SK-N-DZ (cell line): ENCODE results near the gene USE1.

ENCODE experiments used
- DNase-seq: peaks from one replicate; pipeline ENCODE4 v3.0.0-alpha.2; 2015; ENCODE audit warnings: low spot score

USE1 gene

DNA sequence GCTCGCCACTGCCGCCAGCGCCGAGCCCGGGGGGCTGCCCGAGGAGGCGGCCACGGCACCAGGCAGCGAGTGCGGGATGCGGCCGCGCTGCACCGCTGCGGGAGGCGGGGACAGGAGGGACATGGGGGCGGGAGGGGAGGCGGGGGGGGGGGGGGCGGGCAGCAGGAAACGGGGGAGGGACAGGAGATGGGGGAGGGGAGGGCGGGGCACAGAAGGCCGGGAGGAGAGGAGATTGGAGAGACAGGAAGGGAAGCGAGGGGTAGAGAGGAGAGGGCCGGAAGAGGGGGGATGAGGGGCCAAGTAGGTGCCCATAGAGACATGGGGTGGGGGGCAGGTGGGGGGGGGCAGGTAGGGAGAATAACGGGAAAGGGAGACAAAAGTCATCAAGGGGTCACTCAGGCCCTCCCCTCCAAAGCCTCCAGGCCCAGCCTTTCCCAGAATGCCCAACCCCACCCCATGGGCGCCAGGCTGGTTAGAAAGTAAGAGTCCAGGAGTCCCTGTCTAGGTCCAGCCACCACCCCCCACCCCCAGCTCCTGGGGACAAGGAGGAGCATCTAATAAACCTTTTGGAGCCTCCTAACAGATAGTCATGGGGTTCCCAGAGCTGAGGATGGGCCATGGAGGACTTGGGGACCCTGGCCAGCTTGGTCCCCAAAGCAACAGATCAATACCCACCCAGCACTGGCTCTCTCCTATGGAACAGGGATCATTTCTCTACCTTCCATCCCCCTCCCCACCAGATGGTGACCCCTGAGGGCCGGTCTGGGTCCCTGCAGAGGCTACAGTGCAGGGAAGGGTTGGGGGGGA lies 21.0 kb downstream of the USE1 start:
- DNase-seq, result no peak

GRCh38 chr19:17236811-17237543 lies 21.8 kb downstream of the USE1 start:
- DNase-seq, result no peak

DNA sequence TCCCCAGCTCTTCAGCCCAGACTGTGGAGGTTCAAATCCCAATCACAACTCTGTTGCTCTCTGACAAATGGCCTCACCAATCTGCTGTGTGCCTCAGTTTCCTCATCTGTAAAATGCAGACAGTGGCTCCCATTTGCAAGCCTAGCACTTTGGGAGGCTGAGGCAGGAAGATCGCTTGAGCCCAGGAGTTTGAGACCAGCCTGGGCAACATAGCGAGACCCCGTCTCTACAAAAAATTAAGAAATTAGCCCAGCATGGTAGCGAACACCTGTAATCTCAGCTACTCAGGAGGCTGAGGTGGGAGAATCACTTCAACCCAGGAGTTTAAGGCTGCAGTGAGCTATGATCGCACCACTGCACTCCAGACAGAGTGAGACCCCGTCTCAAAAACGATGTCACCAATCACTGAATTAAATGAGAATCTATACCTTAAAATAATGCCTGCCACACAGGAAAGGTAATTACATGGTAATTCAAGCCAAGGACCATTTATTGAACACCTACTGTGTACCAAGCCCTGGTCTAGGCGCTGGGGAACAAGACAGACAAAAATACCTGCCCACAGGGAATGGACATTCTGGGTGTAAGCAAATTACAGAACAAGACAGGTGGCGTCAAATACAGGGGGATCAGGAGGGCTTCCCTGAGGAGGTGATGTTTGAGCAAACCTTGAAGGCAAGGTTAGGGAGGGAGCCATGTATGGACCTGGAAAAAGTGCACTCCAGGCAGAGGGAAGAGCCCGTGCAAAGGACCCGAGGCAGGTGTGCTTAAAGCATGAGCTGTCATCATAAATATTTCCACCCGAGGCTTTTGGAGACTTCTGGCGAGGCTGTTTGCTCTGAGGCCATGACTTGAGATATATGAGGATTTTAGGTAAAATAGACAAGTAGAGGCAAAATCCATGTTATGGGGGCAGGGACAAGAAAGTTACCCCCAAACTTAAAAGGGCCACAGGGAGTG lies 22.9 kb downstream of the USE1 start:
- no peak for DNase-seq

- DNase-seq, result peak; percentile 67
Measured at GRCh38 chr19:17240062-17240752, 25.1 kb downstream of the USE1 start.

- no peak for DNase-seq
Measured at GRCh38 chr19:17240826-17241399, 25.8 kb downstream of the USE1 start.

DNA sequence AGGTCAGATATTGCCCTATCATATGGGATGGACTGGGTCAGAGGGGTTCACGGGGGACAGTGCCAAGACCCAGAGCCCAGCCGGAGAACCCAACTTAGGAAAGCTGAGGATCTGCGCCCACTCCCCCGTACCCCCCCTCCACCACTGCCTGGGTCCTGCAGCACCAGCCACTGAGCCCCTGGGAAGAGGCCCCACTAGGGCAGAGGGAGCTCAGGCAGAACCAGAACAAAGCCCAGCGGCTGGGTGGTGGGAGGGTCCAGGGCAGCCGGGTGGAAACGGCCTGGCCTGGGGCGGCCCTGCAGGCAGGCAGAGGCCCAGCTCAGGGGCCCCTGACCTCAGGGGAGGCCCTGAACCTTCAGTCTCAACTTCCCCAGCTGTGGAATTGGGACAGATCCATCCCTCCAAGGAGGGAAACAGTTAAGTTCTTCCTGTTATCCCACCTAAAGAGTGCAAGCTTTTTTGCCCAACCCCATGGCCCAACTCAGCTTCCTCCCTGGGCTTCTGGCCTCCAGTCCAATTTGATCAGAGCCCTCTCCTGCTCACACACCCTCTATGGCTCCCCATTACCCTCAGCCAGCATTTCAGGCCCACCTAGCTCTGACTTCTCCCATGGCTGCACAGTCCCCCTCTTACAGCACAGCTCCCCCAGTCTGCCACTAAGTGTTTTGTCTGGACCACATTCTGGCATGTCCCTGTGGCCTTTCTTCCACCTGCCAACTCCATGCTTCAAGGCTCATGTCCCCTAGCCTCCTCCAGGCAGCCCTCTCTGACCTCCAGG lies 27.5 kb downstream of the USE1 start:
- DNase-seq, result no peak

DNA sequence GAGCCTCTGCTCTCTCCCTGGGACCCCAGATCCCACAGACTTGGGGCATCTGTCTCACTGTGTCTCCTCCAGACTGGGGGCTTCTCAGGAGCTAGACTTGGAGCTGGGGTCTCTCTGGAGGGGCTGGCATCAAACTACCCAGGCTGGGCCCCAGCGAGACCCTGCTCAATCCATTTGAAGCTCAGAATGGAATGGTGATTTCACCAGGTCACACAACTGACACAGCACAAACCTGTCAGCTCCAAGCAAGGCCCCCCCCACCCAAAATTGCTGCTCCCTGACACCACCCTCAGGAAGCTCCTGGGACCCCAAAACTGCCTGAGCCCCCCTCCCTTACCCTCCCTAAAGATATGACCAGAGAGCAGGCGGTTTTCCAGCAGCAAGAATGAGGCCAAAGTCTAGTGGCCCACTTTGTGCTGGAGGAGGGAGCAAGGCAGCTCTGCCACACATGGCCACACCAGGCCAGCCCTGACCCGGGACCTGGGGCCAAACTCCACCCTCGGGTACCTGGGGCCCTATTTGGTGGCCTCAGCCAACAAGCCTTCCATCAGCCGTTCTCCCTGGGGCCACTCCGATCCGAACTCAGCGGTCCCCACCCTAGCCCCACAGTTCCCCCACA lies 28.2 kb downstream of the USE1 start:
- DNase-seq, result no peak

- DNase-seq, result peak; percentile 69
Measured at GRCh38 chr19:17243830-17244617, 28.9 kb downstream of the USE1 start.

DNA sequence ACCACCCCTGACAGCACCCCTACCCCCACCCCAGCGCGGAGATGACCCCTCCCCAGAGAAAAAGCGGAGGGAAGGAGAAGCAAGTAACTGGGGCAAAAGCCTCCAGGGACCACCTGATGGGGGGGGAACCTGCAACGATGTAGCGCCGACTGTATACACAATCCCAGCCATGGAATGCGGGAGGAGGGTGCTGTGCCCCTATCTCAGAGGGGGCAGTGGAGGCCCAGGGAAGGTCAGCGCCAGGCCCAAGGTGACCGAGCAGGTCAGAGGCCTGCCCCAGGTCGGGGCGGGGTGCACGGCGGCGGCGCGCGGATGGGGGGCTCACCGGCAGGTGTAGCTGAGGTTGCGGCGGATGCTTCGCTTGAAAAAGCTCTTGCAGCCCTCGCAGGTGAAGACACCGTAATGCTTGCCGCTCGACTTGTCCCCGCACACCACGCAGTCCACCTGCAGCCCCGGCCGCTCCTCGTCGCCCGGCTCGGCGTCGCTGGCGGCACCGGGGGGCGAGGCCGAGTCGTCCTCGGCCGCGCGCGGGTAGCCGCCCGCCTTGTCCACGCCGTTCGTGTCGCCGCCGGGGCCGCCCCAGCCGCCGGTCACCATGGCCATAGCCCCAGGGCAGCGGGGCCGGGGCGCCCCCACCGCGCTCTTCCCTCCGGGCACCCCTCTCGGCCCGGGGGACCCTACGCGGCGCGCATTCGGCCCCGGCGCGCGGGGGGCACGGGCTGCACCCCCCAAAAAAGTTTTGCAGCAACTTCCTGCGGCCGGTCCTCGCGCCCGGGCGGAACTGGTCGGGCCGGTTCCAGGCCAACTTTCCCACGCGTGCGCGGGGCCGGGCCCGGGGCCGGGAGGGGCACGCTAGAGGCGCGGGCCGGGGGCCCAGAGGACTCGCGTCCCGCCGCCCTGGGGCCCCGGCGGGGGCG lies 29.7 kb downstream of the USE1 start:
- DNase-seq, result no peak

GRCh38 chr19:17245535-17245984 lies 30.4 kb downstream of the USE1 start, which contains the start of gene NR2F6:
NR2F6 (minus strand) TSS chr19:17245919; CDS start chr19:17245220, 699 bp downstream.
- no peak for DNase-seq

DNA sequence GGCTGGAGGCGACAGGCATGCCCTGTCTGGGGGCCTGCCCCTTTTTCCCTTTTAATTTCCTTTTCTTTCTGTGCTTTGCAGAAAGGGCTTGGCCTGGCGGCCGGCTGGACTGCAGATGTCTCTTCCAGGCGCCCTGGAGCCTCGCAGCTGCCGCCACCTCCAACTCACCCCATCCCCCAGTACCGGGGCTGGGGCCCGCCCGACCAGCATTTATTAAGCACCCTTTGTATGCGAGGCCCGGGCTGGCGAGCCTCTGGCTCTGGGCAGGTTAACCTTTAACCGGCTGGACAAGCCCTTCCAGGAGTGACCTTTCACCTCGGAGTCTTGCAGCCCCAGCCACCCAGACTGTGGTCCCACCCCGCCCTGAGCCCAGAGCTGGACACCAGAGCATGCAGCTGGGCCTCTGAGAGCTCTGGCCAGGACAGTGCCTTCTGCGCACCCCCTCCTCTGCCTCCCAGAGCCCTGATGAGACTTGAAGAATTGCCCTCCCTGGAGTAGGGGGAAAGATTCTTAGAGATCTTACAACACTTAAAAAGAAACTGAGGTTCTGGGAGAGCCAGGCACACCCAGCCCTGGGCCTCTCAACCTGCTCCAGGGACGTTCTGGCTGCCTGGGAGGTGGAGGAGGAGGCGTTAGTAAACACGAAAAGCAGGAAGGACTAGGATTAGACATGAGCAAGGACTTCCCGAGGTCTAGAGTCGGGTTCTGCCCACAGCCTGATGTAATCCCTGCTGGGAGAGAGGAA lies 31.7 kb downstream of the USE1 start:
- no peak for DNase-seq

GRCh38 chr19:17248011-17248776 lies 33.0 kb downstream of the USE1 start:
- DNase-seq, result no peak

- DNase-seq, result no peak
Measured at GRCh38 chr19:17249887-17250548, 34.9 kb downstream of the USE1 start.

GRCh38 chr19:17254636-17255035 lies 39.5 kb downstream of the USE1 start:
- no peak for DNase-seq

GRCh38 chr19:17255150-17255621 lies 40.0 kb downstream of the USE1 start:
- no peak for DNase-seq
